ENCODE results near the gene ZMAT3. TPM values are rescaled to one million over a fixed set of nuclear protein-coding genes. Genes with fewer than 3 reads are reported as not detected.
"Not testable (repeated sequence)": the region's sequence is repeated elsewhere in the genome, so short reads cannot be mapped to it uniquely, and the experiment has no call there.

ZMAT3 gene, protein sequence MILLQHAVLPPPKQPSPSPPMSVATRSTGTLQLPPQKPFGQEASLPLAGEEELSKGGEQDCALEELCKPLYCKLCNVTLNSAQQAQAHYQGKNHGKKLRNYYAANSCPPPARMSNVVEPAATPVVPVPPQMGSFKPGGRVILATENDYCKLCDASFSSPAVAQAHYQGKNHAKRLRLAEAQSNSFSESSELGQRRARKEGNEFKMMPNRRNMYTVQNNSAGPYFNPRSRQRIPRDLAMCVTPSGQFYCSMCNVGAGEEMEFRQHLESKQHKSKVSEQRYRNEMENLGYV
- 57.7 and 86.1 TPM in 2 replicates for total RNA-seq
- 51.7 TPM for polyA plus RNA-seq (2012)

DNA sequence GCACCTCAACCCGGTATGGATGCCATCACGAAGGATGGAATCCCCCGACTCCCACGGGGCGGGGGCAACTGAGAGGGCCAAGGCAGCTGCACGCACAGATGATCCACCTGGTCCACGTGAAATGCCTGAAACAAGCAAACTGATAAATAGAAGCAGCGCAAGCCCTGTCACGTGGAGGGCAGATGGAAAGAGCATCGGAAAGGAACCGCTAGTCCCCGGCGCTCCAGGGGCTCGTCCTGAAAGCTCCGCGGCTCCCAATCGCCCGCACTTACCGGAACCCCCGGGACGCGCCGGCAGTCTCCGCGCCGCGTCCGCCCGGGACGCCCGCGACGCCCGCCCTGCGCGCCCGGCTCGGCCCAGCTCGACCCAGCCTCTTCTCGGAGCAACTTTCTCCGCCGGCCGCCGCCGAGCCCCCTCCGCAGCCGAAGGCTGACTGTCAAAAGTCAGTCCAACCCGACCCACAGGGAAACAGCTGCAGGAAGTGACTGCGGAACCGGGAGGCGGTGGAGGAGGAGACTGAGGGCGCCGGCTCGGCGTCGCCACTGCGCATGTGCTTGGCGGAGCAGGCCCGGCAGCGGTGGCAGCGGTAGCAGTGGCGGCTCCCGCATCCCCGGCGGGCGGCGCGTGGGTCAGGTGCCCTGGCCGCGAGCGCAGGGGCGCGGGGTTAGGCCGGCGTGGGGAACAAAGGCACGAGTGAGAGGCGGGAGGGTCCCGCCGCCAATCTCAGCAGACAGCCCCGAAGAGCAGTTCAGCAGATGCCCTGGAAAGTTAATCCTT lies at the start of gene ZMAT3:
Gene ZMAT3 (minus strand): TSS at position 487 of the 777 bp plus-strand sequence. CDS start 4,057 bp downstream, outside the sequence.
- peak; percentile 95 for DNase-seq (ENCODE audit: low read depth)

DNA sequence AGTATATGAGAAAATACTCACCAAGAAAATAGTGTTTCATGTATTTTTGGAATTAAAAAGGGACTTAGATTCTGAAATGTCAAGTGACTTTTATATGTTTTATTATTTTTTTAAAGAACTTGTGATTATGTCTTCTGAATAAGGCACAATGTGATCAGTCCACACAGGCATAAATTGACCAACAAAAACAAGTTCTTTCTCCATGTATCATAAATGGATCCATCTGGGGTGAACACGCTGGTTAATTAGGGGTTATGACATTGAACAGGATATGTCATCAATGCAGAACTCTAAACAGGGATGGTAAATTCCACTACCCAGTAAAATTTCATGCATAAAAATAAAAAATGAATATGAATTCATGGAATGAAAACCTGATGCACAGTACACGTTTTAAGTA lies 45.2 kb upstream of the ZMAT3 start:
- no peak for DNase-seq (ENCODE audit: low read depth)

DNA sequence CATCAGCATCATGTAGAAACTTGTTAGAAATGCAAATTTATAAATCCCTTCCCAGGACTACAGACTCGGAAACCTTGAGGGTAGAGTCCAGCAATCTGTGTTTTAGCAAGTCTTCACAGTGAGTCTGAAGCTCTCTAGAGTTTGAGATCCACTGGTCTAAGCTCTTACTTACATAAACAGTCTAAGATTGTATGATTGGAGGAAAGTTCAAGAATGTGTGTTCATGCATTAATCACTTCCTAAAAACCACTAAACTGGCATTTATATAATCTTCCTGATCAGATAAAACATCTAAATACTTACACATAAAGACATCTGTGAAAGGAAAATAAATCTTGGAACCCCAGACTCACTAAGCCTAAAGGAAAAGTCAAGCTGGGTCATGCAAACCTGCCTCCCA lies 43.8 kb upstream of the ZMAT3 start:
- not testable (repeated sequence) for DNase-seq (ENCODE audit: low read depth)

DNA sequence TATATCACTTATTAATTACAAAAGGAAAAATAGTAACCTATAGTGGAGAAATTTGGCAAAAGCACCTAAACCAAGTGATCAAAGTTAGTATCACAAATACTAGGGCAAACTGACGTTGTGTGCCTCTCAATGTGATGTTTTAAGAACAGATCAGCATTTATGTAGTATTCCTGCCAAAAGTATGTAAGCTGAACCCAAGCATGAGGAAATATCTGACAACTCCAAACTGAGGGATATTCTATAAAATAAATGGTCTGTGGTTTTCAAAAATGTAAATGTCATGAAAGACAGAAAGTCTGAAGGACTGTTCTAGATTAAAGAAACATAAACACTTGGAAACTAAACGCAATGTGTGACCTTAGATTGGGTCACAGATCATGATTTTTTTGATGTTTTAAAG lies 42.3 kb upstream of the ZMAT3 start:
- DNase-seq (ENCODE audit: low read depth) = no peak

DNA sequence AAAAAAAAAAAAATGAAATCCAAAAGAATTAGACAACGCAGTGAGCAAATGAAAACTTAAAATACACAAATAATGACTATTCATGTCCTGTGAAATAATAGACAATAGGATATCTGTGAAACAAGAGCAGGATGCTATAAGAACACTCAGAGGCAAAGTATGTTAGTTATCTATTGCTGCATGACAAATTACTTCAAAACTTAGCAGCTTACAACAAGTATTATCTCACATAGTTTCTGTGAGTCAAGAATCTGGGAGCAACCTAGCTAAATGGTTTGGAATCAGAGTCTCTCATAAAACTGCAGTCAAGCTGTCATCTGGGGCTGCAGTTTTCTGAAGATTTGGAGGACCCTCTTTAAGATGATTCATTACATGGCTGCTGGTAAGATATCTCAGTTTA lies 36.5 kb upstream of the ZMAT3 start:
- DNase-seq (ENCODE audit: low read depth) = no peak

DNA sequence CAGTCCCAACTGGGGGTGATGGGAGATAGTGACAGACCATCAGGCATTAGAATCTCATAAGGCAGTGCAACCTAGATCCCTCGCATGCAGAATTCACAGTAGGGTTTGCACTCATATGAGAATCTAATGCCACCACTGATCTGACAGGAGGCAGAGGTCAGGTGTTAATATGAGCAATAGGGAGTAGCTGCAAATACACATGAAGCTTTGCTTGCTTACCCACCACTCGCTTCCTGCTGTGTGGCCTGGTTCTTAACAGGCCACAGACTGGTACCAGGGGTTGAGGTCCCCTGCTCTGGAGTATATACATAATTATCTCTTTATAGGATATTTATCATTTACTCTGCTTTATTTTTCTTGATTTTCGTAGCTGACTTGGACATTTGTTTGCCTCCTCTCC lies 36.0 kb upstream of the ZMAT3 start:
- no peak for DNase-seq (ENCODE audit: low read depth)

DNA sequence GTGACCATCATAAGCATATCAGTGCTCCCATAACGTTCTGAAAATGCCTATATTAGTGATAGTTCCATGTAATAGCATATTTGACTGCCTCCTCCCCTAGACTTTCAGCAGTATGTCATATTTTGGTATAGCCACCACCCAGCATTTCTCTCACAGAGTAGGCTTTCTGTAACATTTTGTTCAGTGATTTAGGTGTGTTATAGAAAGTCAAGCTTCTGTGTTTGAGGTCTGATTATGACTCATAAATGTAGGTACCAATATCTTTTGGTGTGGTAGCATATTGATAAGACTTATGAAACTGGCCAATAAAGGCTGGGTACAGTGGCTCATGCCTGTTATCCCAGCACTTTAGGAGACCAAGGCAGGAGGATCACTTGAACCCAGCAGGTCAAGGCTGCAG lies 34.3 kb upstream of the ZMAT3 start:
- no peak for DNase-seq (ENCODE audit: low read depth)

DNA sequence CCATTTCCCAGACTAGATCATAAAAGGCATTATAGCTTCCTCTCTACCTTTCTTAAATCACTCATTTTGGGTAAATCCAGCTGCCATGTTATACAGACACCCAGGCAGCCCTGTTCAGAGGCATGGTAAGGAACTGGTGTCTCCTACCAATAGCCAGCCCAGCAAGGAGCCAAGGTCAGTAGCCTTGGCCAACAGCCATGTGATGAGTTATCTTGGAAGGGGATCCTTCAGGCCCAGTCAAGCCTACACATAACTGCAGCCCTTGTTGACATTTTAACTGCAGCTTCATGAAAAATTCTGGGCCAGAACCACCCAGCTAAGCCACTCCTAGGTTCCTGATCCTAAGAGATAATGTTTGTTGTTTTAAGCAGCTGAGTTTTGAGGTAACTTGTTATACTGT lies 29.0 kb upstream of the ZMAT3 start:
- peak; percentile 60 for DNase-seq (ENCODE audit: low read depth)

DNA sequence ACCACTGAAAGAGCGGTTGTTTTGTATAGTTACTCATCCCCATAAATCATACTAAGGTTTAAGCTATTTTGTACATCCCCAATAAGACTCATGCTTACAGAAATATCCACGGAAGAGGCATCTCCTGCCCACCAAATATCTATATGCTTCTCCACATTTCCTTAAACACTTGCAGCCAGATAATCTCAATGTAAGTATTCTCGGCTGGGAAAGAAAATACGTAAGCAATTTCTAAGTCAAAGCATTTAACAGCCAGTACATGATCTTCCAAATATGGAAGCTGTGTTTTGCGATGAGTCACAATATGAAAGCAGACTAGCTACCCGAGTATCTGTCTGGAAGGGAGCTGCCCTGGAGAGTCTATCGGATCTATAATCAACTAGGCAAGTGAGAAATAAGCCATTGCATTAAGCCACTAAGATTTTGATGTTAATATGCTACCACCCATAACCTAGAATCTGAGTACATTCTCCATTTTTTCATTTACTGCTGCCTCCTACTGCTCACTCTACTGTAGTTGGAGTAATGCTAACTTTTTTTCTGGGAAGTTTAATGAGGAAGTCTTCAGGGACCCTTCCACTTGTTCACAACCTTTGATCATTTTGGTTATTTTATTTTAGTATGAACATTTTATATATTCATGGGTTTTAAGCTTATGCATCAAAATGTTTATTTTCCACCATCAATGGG lies 26.9 kb upstream of the ZMAT3 start:
- DNase-seq (ENCODE audit: low read depth) = peak; percentile 73

DNA sequence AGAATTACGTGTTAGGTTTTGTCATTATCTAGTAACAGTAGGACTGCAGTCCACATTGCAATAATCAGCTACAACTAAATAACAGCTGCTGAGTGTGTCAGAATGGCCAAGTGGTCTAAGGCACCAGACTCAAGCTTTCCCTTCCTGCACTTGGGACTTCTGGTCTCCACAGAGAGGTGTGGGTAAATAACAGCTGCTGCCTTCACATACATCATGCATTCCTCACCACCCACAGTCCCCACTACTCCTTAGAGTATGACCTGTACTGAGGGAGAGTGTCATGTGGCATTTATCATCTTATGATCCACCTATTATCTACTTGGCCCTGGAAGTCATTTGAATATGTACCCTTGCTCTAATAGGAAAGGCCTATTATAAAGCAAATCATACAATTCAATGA lies 22.2 kb upstream of the ZMAT3 start:
- DNase-seq (ENCODE audit: low read depth) = peak; percentile 98

DNA sequence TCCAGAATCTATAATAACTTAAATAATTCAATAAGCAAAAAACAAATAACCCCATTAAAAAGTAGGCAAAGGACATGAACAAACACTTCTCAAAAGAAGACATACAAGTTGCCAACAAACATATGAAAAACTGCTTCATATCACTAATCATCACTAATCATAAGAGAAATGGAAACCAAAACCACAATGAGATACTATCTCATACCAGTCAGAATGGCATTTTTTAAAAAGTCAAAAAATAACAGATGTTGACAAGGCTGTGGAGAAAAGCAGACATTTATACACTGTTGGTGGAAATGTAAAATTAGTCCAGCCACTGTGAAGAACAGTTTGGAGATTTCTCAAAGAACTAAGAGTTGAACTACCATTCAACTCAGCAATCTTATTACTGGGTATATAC lies 19.5 kb upstream of the ZMAT3 start:
- peak; percentile 10 for DNase-seq (ENCODE audit: low read depth)

DNA sequence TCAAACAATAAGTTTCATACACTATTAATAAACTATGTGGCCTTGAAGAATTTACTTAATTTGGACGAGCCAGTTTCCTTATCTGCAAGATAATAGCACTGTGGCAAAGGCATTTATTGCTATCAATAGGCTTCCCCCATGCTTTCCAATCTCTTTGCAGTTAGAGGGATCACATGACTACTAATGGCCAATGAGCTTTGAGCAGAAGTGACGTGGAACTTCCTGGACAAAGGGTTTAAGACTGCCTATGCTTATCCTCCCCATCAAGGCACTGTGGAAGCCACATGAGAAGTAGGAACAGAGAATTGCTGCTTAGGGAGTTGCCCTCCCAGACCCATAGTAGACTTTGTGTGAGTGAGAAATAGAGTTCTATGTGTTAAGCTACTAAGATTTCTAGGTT lies 16.7 kb upstream of the ZMAT3 start:
- DNase-seq (ENCODE audit: low read depth) = no peak

DNA sequence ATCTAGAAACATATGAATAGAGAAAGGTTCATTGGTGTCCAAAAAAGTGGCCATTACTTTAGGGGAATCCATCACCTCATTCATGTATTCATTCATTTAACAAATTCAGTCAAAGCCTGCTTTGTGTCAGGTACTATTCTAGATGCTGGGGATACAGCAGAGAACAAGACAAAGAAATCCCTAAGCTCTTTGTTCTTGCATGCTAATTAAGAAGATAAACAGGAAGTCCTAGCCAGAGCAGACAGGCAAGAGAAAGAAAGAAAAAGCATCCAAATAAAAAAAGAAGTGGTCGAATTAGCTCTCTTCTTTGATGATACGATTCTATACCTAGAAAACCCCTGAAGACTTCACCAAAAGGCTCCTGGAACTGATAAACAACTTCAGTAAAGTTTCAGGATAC lies 12.4 kb upstream of the ZMAT3 start:
- no peak for DNase-seq (ENCODE audit: low read depth)

DNA sequence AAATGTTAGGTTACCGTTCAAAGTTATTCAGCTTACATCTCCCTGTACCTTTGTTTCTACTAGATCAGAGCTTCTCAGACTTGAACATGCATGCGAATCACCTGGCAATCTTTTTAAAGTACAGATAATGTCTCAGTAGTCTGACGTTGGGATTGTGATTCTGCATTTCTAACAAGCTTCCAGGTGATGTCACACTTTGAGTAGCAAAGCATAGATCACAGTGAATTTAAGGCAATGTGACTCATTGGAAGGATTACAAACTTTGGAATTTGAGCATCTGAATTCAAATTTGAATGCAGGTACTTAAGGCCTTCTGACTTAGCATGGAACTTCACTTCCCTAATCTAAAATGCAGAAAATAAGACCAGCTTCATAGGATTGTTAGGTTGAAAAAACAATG lies 10.8 kb upstream of the ZMAT3 start:
- DNase-seq (ENCODE audit: low read depth) = no peak

DNA sequence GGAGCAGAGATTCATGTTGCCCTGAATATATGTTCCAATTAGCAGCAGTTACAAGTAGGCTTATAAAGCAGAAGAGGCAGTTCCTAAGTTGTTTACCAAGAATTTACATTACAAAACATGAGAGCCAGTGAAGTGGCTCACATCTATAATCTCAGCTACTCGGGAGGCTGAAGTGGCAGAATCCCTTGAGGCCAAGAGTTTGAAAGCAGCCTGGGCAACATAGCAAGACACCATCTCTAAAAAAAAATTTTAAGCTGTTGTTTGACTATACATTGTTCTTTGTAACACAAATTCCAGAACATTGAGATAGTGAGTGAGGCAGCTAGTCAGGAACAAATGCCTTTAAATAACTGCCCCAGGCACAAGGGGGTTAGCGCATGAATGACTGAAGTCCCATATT lies 10.3 kb upstream of the ZMAT3 start:
- DNase-seq (ENCODE audit: low read depth) = no peak

DNA sequence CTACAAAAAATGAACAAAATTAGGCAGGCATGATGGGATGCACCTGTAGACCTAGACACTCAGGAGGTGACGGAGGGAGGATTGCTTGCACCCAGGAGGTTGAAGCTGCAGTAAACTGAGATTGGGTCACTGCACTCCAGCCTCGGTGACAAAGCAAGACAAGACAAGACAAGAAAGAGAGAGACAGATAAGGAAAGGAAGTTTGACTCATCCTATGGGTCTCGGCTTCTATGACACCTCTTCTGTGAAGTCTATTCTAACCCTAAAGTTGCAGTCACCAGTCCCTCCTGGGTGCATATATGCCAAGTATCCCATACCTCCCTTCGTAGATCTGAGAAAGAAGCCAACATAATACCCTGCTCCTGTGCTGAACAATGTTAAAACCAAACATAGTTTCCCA lies 7.9 kb upstream of the ZMAT3 start:
- DNase-seq (ENCODE audit: low read depth) = no peak

DNA sequence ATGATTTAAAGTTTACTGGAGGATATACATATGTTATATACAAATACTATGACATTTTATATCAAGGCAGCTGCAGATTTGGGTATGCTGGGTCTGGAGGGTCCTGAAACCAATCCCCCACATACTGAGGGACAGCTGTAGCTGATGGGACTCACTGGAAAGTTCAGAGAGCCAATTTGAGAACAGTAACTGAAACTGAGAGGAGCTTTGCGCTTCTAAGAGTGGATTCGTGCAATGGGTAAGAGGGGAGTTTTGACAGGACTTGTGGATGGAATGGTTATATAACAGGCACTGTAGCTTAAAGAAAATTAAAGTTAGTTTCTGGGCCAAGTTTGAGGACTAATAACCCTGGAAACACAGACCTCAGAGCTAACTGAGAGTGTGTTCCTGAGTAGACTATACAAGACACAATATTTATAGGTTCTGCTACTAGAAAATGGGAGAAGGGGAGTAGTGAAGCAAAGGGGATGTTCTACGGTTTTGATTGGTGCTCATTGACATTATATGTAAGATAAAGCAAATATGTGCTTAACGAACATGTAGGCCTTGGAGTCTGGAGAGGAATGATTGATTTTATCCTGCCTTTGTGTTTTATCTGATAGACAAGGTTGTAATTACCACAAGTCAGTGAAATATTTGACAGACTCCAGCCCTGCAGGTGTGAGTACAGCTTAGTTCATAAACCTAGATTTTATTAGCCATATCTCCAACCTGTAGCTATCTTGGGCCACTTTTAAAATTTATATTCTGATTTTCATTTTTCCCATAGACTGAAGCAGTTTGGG lies 4.8 kb upstream of the ZMAT3 start:
- DNase-seq (ENCODE audit: low read depth) = no peak

DNA sequence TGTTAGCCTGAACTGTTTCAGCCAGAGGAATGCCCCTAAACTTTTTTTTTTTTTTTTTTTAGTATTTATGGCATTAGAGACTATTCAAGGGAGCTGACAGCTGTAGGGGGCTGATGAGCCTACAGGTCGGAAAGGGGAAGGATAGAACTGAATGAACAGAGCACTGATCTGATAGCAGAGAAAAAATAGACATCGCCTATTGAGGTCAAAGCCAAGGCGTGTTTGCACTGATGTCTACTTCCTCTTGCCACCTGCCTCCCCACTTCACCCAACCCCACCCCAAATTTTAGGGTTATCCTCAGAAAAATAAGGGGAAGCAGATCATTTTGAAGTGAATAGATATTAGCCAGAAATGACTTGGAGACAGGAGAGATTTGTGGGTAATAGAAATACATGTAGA lies 3.0 kb upstream of the ZMAT3 start:
- no peak for DNase-seq (ENCODE audit: low read depth)

DNA sequence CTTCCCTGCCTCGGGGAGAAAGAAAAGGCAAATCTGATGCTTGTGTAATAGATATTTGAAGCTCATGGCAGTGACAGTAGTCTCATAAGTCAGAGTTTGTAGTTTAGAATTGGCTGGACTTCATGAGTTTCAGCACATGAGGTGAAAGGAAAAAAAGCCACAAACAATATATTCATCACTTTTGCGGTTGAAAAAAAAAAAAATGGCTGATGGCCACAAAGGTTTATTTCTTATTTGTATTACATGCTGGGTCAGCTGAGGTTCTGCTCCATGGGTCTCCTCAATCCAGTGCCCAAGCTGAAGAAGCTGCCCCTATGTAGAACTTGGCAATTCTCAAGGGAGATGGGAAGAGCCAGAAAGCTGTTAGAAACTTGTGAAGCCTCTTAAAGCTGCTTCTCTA lies 2.2 kb upstream of the ZMAT3 start:
- DNase-seq (ENCODE audit: low read depth) = no peak

DNA sequence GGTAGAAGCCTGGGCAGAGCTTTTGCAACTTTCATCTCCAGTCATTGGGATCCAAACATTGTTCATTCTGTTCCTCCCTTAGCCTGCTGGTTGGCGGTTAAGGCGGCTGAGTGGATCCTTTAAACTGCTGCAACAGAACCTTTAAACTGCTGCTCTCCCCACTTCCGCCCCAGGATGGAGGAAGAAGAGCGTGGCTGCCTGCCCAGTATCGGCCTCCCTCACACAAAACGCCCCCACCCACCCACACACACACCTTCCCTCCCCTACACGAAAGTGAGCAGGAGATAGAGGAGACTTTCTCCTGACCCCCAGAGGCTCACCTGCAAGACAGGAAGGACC lies 460 bp upstream of the ZMAT3 start:
- DNase-seq (ENCODE audit: low read depth) = no peak

DNA sequence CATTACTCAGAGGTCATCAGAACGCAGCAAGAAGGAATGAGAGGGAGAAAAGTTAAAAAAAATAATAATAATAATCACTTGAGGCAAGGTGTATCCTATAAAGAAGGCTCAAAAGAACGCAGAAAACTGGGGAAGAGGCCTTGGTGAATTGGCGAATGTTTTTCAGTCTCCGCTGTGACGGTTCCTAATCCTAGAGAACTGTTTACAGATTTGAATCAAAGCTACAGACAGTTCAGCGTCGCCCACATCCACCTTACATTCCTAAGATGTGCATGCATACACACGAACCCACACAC lies 634 bp downstream of the ZMAT3 start:
- DNase-seq (ENCODE audit: low read depth) = no peak

All from myocyte (in vitro differentiated cells).